Erythroblast (primary cell): Measurements from ENCODE around the gene ORM2.

Experiments
- GATA1 ChIP-seq: IDR thresholded peaks from 2 replicates; pipeline ENCODE4 v1.6.1; 2011; ENCODE audit warnings: low read depth, mild to moderate bottlenecking, control low read depth, low read length, moderate library complexity
- POLR2A ChIP-seq: IDR thresholded peaks from 2 replicates; pipeline ENCODE4 v1.6.1; 2011; ENCODE audit warnings: mild to moderate bottlenecking, low read length

- TF ChIP-seq POLR2A, result no peak
- TF ChIP-seq GATA1, result no peak
Observed at GRCh38 chr9:114378016-114378415, 48.3 kb downstream of the ORM2 start.
